OCI-LY1 (cell line): ENCODE data around the gene PARD3B.

Experiments used
- H2AFZ ChIP-seq: fragments of 200-600 bp; sonication (generic), shearing (Covaris generic); 2 replicates; pipeline ENCODE4 v1.6.0; 2014; ENCODE audit warnings: antibody characterized with exemption, mild to moderate bottlenecking, low read length
- H3F3A ChIP-seq: fragments of 200-600 bp; sonication (generic), shearing (Covaris generic); 2 replicates; pipeline ENCODE4 v1.6.0; 2014; ENCODE audit warnings: mild to moderate bottlenecking, antibody characterized with exemption, low read length, moderate library complexity; ENCODE audit not compliant: insufficient read depth
- H3K27ac ChIP-seq: fragments of 200-600 bp; sonication (generic); 2 replicates; pipeline ENCODE4 v1.5.1; 2014; ENCODE audit warnings: low read length, mixed run types, mild to moderate bottlenecking, low read depth; ENCODE audit not compliant: poor library complexity, severe bottlenecking
- H3K27me3 ChIP-seq: fragments of 200-600 bp; sonication (generic); 2 replicates; pipeline ENCODE4 v1.6.0; 2014; ENCODE audit warnings: antibody characterized with exemption, mild to moderate bottlenecking, low read length, moderate library complexity; ENCODE audit not compliant: insufficient read depth
- H3K36me3 ChIP-seq: fragments of 200-600 bp; sonication (generic); 2 replicates; pipeline ENCODE4 v1.6.1; 2014; ENCODE audit warnings: mild to moderate bottlenecking, antibody characterized with exemption, low read length, moderate library complexity, mixed read lengths; ENCODE audit not compliant: insufficient read depth
- H3K4me1 ChIP-seq: fragments of 200-600 bp; sonication (generic); 2 replicates; pipeline ENCODE4 v1.5.1; 2014; ENCODE audit warnings: mild to moderate bottlenecking, low read length, moderate library complexity; ENCODE audit not compliant: insufficient read depth, severe bottlenecking
- H3K4me2 ChIP-seq: fragments of 200-600 bp; sonication (generic), shearing (Covaris generic); 2 replicates; pipeline ENCODE4 v1.6.1; 2014; ENCODE audit warnings: low read length
- H3K4me3 ChIP-seq: fragments of 200-600 bp; sonication (generic); 2 replicates; pipeline ENCODE4 v1.5.1; 2014; ENCODE audit warnings: low read length, low read depth, mild to moderate bottlenecking, mixed read lengths; ENCODE audit not compliant: poor library complexity, severe bottlenecking
- H3K79me2 ChIP-seq: fragments of 200-600 bp; shearing (Covaris generic); 2 replicates; pipeline ENCODE4 v1.6.1; 2016; ENCODE audit warnings: mixed run types, low read length, mixed read lengths; ENCODE audit not compliant: insufficient read depth
- H3K9ac ChIP-seq: fragments of 200-600 bp; sonication (generic), shearing (Covaris generic); 2 replicates; pipeline ENCODE4 v1.6.1; 2014; ENCODE audit warnings: mild to moderate bottlenecking, low read length, mixed read lengths
- H3K9me2 ChIP-seq: fragments of 200-600 bp; sonication (generic), shearing (Covaris generic); 2 replicates; pipeline ENCODE4 v1.6.1; 2014; ENCODE audit warnings: low read depth, mild to moderate bottlenecking, low read length, mixed read lengths
- H3K9me3 ChIP-seq: fragments of 200-600 bp; shearing (Covaris generic); 2 replicates; pipeline ENCODE4 v1.6.1; 2014; ENCODE audit warnings: low read length, mixed read lengths
- H4K20me1 ChIP-seq: fragments of 200-600 bp; sonication (generic), shearing (Covaris generic); 2 replicates; pipeline ENCODE4 v1.6.0; 2016; ENCODE audit warnings: mild to moderate bottlenecking, low read length; ENCODE audit not compliant: insufficient read depth
- EZH2 ChIP-seq: fragments of 200-600 bp; sonication (generic), shearing (Covaris generic); IDR thresholded peaks from 2 replicates; pipeline ENCODE4 v1.8.0; 2017; ENCODE audit warnings: borderline replicate concordance, mixed run types, mild to moderate bottlenecking, antibody characterized with exemption, low read length, moderate library complexity, mixed read lengths
- TF ChIP-seq, protein P1 (sequence below): fragments of 200-600 bp; sonication (generic), shearing (Covaris generic); IDR thresholded peaks from 2 replicates; pipeline ENCODE4 v1.5.1; 2017; ENCODE audit warnings: mild to moderate bottlenecking, antibody characterized with exemption, low read length, moderate library complexity, mixed read lengths

PARD3B gene

DNA sequence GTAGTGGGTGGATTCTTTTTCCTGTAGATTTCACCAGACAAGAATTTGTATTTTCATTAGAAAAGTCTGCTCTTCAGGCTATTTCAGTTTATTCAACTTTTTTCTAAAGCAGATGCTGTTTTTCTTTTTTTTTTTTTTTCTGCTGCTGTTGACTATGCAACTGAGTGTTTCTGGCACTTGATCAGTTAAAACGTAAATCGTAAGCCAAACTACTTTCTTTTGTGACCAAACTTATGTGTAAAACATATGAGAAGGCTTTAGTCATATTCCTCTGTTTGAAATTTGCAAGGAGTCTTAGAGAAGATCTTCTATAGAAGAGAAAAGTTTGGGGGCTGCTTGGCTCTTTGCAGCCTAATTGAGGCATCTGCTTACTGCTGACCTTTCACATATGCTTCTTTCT, 170.1 kb downstream of the PARD3B start:
- Histone ChIP-seq H3K4me1 (no peaks in the 10 kb centered on the region), H4K20me1 (no peaks in the 10 kb centered on the region), H3K9ac (no peak overlapping the region), H3K9me3 (no peaks in the 10 kb centered on the region), H3K9me2 (no peaks in the 10 kb centered on the region), H3K4me3 (no peak overlapping the region), H3K79me2 (no peaks in the 10 kb centered on the region), H3K27ac (no peak overlapping the region), H3F3A (no peaks in the 10 kb centered on the region), H3K27me3 (no peaks in the 10 kb centered on the region), H2AFZ (no peak overlapping the region), H3K36me3 (no peaks in the 10 kb centered on the region), H3K4me2 (no peak overlapping the region)
- TF ChIP-seq, protein P1, sequence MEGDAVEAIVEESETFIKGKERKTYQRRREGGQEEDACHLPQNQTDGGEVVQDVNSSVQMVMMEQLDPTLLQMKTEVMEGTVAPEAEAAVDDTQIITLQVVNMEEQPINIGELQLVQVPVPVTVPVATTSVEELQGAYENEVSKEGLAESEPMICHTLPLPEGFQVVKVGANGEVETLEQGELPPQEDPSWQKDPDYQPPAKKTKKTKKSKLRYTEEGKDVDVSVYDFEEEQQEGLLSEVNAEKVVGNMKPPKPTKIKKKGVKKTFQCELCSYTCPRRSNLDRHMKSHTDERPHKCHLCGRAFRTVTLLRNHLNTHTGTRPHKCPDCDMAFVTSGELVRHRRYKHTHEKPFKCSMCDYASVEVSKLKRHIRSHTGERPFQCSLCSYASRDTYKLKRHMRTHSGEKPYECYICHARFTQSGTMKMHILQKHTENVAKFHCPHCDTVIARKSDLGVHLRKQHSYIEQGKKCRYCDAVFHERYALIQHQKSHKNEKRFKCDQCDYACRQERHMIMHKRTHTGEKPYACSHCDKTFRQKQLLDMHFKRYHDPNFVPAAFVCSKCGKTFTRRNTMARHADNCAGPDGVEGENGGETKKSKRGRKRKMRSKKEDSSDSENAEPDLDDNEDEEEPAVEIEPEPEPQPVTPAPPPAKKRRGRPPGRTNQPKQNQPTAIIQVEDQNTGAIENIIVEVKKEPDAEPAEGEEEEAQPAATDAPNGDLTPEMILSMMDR = no peak
- no peak for TF ChIP-seq EZH2

DNA sequence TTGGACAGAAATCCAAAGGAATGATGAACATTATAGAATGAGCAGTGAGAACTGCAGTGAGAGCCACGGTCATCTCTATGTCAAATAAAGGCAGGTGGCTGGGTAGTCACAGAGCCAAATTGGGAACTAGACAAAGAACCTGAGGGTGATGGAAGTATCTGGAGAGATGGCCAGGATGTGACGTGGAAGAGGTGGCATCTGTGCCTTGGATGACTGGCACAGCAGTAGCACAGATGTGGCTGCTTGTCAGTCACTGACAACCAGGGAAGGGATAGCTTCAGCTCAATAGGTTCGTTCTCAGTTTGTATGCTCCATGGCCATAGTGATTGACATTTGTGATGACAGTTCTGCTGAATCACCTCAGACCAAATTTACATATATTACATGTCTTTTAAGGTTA, 172.3 kb downstream of the PARD3B start:
- no peaks in the 10 kb centered on the region for H4K20me1 ChIP-seq
- H3K9me3 ChIP-seq = no peaks in the 10 kb centered on the region
- H3K4me2 ChIP-seq = no peak overlapping the region
- no peak overlapping the region for H3K4me3 ChIP-seq
- H3K79me2 ChIP-seq = no peaks in the 10 kb centered on the region
- H3K36me3 ChIP-seq = no peaks in the 10 kb centered on the region
- no peak overlapping the region for H3K9ac ChIP-seq
- H3K27ac ChIP-seq = no peak overlapping the region
- H2AFZ ChIP-seq = no peak overlapping the region
- no peaks in the 10 kb centered on the region for H3K4me1 ChIP-seq
- no peaks in the 10 kb centered on the region for H3F3A ChIP-seq
- H3K27me3 ChIP-seq = no peaks in the 10 kb centered on the region
- TF ChIP-seq, protein P1 = no peak
- no peak for TF ChIP-seq EZH2
- H3K9me2 ChIP-seq = no peaks in the 10 kb centered on the region

DNA sequence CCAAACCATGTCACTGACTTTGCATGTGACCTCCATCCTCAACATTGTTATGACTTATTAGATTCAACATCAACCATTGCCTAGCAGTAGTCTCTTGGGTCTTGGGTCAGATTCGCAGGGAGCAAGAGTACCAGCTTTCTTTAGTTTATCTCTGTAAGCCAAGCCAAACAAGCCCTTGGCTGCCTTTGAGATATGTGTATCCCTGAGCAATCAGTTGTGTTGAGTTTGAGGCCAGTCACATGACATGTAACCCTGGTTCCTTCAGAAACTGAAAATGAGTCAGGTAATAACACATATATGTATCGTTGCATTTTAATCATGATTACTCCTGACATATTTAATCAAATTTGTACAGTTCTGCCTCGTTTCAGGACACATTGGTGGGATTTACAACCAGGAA, 173.3 kb downstream of the PARD3B start:
- Histone ChIP-seq H3K9ac (no peak overlapping the region), H3K27me3 (no peaks in the 10 kb centered on the region), H3K79me2 (no peaks in the 10 kb centered on the region), H3K4me1 (no peaks in the 10 kb centered on the region), H2AFZ (no peak overlapping the region), H3K9me2 (no peaks in the 10 kb centered on the region), H3K4me2 (no peak overlapping the region), H3F3A (no peaks in the 10 kb centered on the region), H3K9me3 (no peaks in the 10 kb centered on the region), H4K20me1 (no peaks in the 10 kb centered on the region), H3K36me3 (no peaks in the 10 kb centered on the region), H3K27ac (no peak overlapping the region), H3K4me3 (no peak overlapping the region)
- TF ChIP-seq, protein P1 = no peak
- TF ChIP-seq EZH2 = no peak
